PC-3 (cell line): ENCODE results near the gene FOXO4.

Source experiments
- CTCF ChIP-seq: fragments of 300-600 bp; sonication (generic); conservative IDR thresholded peaks from 2 replicates; pipeline ENCODE4 v1.5.1; 2017; ENCODE audit warnings: antibody characterized with exemption, low read depth, mild to moderate bottlenecking, low read length
- EZH2 ChIP-seq: fragments of 300-600 bp; sonication (generic); IDR thresholded peaks from one replicate; pipeline ENCODE4 v1.6.1; 2017; ENCODE audit warnings: antibody characterized with exemption, mild to moderate bottlenecking, low read length; ENCODE audit not compliant: unreplicated experiment
- EZH2phosphoT487 ChIP-seq: fragments of 300-600 bp; sonication (generic); IDR thresholded peaks from 2 replicates; pipeline ENCODE4 v1.6.1; 2018; ENCODE audit warnings: mild to moderate bottlenecking, antibody characterized with exemption, low read length, borderline replicate concordance

GRCh38 chrX:71131510-71131909 is 35.9 kb downstream of the FOXO4 start:
- TF ChIP-seq CTCF (no peak), EZH2phosphoT487 (no peak), EZH2 (no peak)
